AG09319 (cell line): ENCODE results near the gene HAUS2.

Source experiments
- DNase-seq: peaks from one replicate; pipeline ENCODE4 v3.0.0-alpha.2; 2010; ENCODE audit warnings: low read depth; ENCODE audit errors: extremely low read depth
- TF ChIP-seq, protein P1 (sequence below): IDR thresholded peaks from 2 replicates; pipeline ENCODE4 v1.5.1; 2011; ENCODE audit warnings: low read depth, mild to moderate bottlenecking, inconsistent platforms, low read length, moderate library complexity

The HAUS2 gene

DNA sequence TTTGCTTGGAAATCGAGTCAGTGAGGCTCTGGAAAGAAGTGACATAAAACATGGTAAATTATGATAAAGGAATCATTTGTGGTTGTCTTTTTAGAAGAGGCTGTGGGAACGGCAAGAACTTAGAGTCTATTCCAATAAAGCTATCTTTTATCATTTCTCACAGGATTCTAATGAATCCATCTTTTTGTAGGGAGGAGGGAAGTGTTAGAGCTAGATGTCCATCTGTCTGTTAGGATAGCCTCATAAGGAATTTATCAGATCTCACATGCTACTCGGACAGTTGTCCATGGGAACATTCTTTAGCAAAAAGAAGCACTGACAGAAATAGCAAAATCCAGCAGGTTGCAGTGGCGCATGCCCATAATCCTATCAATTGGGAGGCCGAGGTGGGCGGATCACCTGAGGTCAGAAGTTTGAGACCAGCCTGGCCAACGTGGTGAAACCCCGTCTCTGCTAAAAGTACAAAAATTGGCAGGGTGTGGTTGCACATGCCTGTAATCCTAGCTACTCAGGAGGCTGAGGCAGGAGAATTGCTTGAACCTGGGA, 63.8 kb downstream of the HAUS2 start:
- TF ChIP-seq, protein P1, sequence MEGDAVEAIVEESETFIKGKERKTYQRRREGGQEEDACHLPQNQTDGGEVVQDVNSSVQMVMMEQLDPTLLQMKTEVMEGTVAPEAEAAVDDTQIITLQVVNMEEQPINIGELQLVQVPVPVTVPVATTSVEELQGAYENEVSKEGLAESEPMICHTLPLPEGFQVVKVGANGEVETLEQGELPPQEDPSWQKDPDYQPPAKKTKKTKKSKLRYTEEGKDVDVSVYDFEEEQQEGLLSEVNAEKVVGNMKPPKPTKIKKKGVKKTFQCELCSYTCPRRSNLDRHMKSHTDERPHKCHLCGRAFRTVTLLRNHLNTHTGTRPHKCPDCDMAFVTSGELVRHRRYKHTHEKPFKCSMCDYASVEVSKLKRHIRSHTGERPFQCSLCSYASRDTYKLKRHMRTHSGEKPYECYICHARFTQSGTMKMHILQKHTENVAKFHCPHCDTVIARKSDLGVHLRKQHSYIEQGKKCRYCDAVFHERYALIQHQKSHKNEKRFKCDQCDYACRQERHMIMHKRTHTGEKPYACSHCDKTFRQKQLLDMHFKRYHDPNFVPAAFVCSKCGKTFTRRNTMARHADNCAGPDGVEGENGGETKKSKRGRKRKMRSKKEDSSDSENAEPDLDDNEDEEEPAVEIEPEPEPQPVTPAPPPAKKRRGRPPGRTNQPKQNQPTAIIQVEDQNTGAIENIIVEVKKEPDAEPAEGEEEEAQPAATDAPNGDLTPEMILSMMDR, result no peak
- no peak for DNase-seq

GRCh38 chr15:42616107-42616506, 67.5 kb downstream of the HAUS2 start:
- TF ChIP-seq, protein P1, result no peak
- no peak for DNase-seq
